ENCODE measurements around the gene MAPK8. TPM values are rescaled to one million over a fixed set of nuclear protein-coding genes. Genes with fewer than 3 reads are reported as not detected.

The MAPK8 gene
- total RNA-seq, 1 experiment from 2014 or later: 52.9 TPM

DNA sequence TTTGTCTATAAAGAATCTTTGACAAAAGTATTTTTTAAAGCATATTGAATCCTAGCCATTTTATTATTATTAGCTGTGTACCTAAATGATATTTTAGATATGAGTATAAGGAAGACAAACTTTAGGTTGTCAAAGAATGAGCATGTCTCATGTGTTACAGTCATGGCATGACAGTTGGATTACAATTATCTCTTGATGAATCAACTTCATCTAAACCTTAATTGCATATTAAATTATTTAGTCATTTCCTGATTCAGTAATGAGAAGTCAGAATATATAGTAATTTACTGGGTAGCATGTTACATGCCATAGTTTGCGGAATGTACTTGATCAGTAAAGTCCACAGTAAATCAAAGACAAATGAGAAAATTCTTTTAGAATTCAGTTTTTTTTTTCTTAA, 59.2 kb downstream of the MAPK8 start:
- CTCF ChIA-PET: interaction anchor here (0.7 to 3.1 kb wide), 8 partner anchors 39 to 409 kb away, joined by 3 to 44 read pairs (median 4); no protein-coding TSS in a partner anchor

DNA sequence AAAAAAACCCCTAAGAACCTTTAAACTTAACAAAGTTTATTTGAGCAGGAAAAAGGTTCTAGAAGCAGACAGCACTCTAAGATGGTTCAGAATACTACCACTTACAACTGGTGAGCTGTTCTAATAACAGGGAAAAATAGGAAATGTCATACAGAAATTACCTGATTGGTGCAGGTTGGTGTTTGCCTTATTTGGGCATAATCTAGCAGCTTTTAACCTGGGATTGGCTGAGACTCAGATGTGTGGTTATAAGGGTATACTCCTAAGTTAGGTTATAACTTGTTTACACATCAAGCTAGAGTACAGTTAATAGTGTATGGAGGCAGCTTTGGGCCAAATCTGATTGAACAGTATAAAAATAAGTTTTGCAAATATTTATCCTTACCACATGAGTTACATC, 59.8 kb downstream of the MAPK8 start:
- no peaks in the 10 kb centered on the region for H3K27me3 Mint-ChIP-seq (ENCODE audit: insufficient read depth, unreplicated experiment)
- H3K4me3 Mint-ChIP-seq (ENCODE audit: unreplicated experiment): no peak overlapping the region
- no peaks in the 10 kb centered on the region for H3K9me3 Mint-ChIP-seq (ENCODE audit: unreplicated experiment)
- BruUV-seq (replicated peaks): no TSS peak
- POLR2A ChIA-PET: interaction anchor here (1.0 to 1.3 kb wide), 2 partner anchors 51 to 105 kb away, joined by 3 to 4 read pairs; no protein-coding TSS in a partner anchor
- peaks cover 18% of the 10 kb centered on the region for H3K4me1 Mint-ChIP-seq (ENCODE audit: insufficient read depth, unreplicated experiment)
- no peaks in the 10 kb centered on the region for H3K36me3 Mint-ChIP-seq (ENCODE audit: insufficient read depth, unreplicated experiment)
- CTCF ChIA-PET: interaction anchor here (0.9 to 2.0 kb wide), 9 partner anchors 14 to 292 kb away, joined by 3 to 13 read pairs (median 5); no protein-coding TSS in a partner anchor
- intact Hi-C loops (cut with micrococcal nuclease): loop anchor here (10.0 kb wide), 1 partner anchor 1149 kb away; no protein-coding TSS in a partner anchor
- no peak for DNase-seq (ENCODE audit: unreplicated experiment)
- TF ChIP-seq, protein P1, sequence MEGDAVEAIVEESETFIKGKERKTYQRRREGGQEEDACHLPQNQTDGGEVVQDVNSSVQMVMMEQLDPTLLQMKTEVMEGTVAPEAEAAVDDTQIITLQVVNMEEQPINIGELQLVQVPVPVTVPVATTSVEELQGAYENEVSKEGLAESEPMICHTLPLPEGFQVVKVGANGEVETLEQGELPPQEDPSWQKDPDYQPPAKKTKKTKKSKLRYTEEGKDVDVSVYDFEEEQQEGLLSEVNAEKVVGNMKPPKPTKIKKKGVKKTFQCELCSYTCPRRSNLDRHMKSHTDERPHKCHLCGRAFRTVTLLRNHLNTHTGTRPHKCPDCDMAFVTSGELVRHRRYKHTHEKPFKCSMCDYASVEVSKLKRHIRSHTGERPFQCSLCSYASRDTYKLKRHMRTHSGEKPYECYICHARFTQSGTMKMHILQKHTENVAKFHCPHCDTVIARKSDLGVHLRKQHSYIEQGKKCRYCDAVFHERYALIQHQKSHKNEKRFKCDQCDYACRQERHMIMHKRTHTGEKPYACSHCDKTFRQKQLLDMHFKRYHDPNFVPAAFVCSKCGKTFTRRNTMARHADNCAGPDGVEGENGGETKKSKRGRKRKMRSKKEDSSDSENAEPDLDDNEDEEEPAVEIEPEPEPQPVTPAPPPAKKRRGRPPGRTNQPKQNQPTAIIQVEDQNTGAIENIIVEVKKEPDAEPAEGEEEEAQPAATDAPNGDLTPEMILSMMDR (IDR thresholded peaks at IDR 0.05; ENCODE audit: unreplicated experiment): no peak
- no peak overlapping the region for H3K27ac Mint-ChIP-seq (ENCODE audit: low read depth, unreplicated experiment)

More for the DNA sequence above, 59.2 kb downstream of the MAPK8 start:
- Mint-ChIP-seq H3K4me3 (ENCODE audit: unreplicated experiment) (no peak overlapping the region), H3K27ac (ENCODE audit: low read depth, unreplicated experiment) (no peak overlapping the region), H3K9me3 (ENCODE audit: unreplicated experiment) (no peaks in the 10 kb centered on the region), H3K36me3 (ENCODE audit: insufficient read depth, unreplicated experiment) (no peaks in the 10 kb centered on the region), H3K4me1 (ENCODE audit: insufficient read depth, unreplicated experiment) (peaks cover 20% of the 10 kb centered on the region), H3K27me3 (ENCODE audit: insufficient read depth, unreplicated experiment) (no peaks in the 10 kb centered on the region)
- TF ChIP-seq, protein P1 (IDR thresholded peaks at IDR 0.05; ENCODE audit: unreplicated experiment): no peak
- BruUV-seq (replicated peaks): no TSS peak
- POLR2A ChIA-PET: interaction anchor here (1.3 kb wide), 1 partner anchor 52 kb away, joined by 4 read pairs; no protein-coding TSS in a partner anchor
- intact Hi-C loops (cut with micrococcal nuclease): loop anchor here (10.0 kb wide), 1 partner anchor 1149 kb away; no protein-coding TSS in a partner anchor
- DNase-seq (ENCODE audit: unreplicated experiment): no peak

DNA sequence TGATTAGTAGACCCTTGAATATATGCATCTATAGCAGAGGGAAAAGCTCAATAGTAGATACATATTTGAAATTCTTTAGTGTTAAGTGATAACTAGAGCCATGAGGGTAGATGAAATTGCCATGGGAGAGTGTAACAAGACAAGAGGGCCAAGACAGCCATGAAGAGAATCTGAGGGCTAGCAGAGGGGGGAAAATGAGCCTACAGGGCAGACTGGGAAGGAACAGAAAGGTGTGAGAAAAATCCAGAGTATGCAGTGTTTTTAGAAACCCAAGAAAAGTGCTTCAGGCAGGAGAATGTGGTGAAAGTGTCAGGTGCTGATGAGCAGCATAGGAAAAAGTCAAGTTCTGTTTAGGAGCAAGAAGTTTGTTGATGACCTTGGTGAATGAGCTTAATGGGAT, 63.0 kb downstream of the MAPK8 start:
- CTCF ChIA-PET: interaction anchor here (0.6 to 2.3 kb wide), 5 partner anchors 14 to 329 kb away, joined by 3 to 14 read pairs (median 5); no protein-coding TSS in a partner anchor

More for the DNA sequence above, 63.0 kb downstream of the MAPK8 start:
- H3K36me3 Mint-ChIP-seq (ENCODE audit: insufficient read depth, unreplicated experiment): no peaks in the 10 kb centered on the region
- H3K27ac Mint-ChIP-seq (ENCODE audit: low read depth, unreplicated experiment): no peak overlapping the region
- intact Hi-C loops (cut with micrococcal nuclease): loop anchor here (10.0 kb wide), 1 partner anchor 1145 kb away; no protein-coding TSS in a partner anchor
- DNase-seq (ENCODE audit: unreplicated experiment): no peak
- no peak overlapping the region for H3K4me3 Mint-ChIP-seq (ENCODE audit: unreplicated experiment)
- POLR2A ChIA-PET: interaction anchor here (1.5 kb wide), 1 partner anchor 8 kb away, joined by 4 read pairs; no protein-coding TSS in a partner anchor
- BruUV-seq (replicated peaks): no TSS peak
- peaks cover 18% of the 10 kb centered on the region for H3K9me3 Mint-ChIP-seq (ENCODE audit: unreplicated experiment)
- TF ChIP-seq, protein P1 (IDR thresholded peaks at IDR 0.05; ENCODE audit: unreplicated experiment): no peak
- peaks cover 5% of the 10 kb centered on the region for H3K4me1 Mint-ChIP-seq (ENCODE audit: insufficient read depth, unreplicated experiment)
- H3K27me3 Mint-ChIP-seq (ENCODE audit: insufficient read depth, unreplicated experiment): no peaks in the 10 kb centered on the region

Data from MCF 10A (cell line).